Spleen (tissue), 7 donors: ENCODE data around the gene VGLL4.

Source experiments
- POLR2A ChIP-seq, 3 donors: fragments of 450-650 bp; IDR thresholded peaks; one replicate each; pipeline ENCODE4 v1.5.1; 2017; ENCODE audit warnings: antibody characterized with exemption in 3 of 3, mild to moderate bottlenecking in 1 of 3
- POLR2AphosphoS5 ChIP-seq, 3 donors: sonication (generic); formaldehyde crosslinking; IDR thresholded peaks; one replicate each; pipeline ENCODE4 v1.5.1; 2017; ENCODE audit warnings: antibody characterized with exemption in 3 of 3
- TF ChIP-seq, protein P1 (sequence below), 11 experiments: fragments of 200-600 bp in 7 of 11; fragments of 450-650 bp in 4 of 11; sonication (generic) in 4 of 11; IDR thresholded peaks in 8 of 11; conservative IDR thresholded peaks in 3 of 11; 1 replicate in 7 of 11; 2 replicates in 4 of 11; pipeline versions ENCODE4 v1.4.0 to v1.8.0; 2016 to 2021; ENCODE audit warnings: antibody characterized with exemption in 11 of 11, inconsistent platforms in 4 of 11, mild to moderate bottlenecking in 1 of 11
- donor health status: DM: no; HTN: no; CAD: no; lungs with moderate emphysema.
- donor health status: DM: no; HTN: no; CAD: no.
- donor health status: DM: no; HTN: no; CAD: no.

DNA sequence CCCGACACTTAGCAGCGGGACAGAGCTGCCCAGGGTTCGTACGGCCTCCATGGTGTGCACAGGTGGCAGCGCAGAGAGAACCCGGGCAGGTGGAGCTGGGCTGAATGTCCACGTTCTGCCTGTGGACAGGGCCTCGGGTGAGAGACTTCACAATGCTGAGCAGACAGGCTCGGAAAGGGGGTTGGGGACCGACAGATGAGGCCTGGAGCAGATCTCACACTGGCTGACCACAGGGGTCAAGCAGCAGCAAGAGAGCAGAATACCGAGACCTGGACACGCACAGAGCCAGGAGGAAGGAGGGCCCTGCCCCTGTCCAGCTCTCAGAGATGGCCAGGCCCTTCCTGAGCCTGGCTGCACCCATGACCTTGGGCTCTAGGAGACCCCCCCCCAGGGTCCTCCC, 83.0 kb downstream of the VGLL4 start:
- TF ChIP-seq, protein P1, sequence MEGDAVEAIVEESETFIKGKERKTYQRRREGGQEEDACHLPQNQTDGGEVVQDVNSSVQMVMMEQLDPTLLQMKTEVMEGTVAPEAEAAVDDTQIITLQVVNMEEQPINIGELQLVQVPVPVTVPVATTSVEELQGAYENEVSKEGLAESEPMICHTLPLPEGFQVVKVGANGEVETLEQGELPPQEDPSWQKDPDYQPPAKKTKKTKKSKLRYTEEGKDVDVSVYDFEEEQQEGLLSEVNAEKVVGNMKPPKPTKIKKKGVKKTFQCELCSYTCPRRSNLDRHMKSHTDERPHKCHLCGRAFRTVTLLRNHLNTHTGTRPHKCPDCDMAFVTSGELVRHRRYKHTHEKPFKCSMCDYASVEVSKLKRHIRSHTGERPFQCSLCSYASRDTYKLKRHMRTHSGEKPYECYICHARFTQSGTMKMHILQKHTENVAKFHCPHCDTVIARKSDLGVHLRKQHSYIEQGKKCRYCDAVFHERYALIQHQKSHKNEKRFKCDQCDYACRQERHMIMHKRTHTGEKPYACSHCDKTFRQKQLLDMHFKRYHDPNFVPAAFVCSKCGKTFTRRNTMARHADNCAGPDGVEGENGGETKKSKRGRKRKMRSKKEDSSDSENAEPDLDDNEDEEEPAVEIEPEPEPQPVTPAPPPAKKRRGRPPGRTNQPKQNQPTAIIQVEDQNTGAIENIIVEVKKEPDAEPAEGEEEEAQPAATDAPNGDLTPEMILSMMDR (IDR thresholded peaks at IDR 0.05 in 8 of 11, conservative IDR thresholded peaks at IDR 0.05 in 3 of 11): no peak
- peak in 1 of 3 donors; percentile 8 for TF ChIP-seq POLR2AphosphoS5 (IDR thresholded peaks at IDR 0.05)
- TF ChIP-seq POLR2A (IDR thresholded peaks at IDR 0.05): no peak
